NCI-H2029 treated with DMSO at 0.1 percent for 48 hours (cell line): ENCODE measurements around the gene THSD4.

Experiments
- DNase-seq: peaks from one replicate; lab custom pipeline; 2025; lab: John Stamatoyannopoulos, UW

Gene THSD4

GRCh38 chr15:71097890-71098289 lies 17.4 kb upstream of the THSD4 start:
- DNase-seq: no peak

- DNase-seq: no peak
Observed at GRCh38 chr15:71098920-71099319, 16.4 kb upstream of the THSD4 start.

- DNase-seq: no peak
Observed at GRCh38 chr15:71103102-71103676, 12.1 kb upstream of the THSD4 start.

- no peak for DNase-seq
Observed at GRCh38 chr15:71104636-71105035, 10.6 kb upstream of the THSD4 start.

GRCh38 chr15:71105444-71105843 lies 9.8 kb upstream of the THSD4 start:
- no peak for DNase-seq

GRCh38 chr15:71106802-71107500 lies 8.3 kb upstream of the THSD4 start:
- no peak for DNase-seq

- no peak for DNase-seq
Observed at GRCh38 chr15:71107501-71107815, 7.8 kb upstream of the THSD4 start.

- no peak for DNase-seq
Observed at GRCh38 chr15:71109130-71109529, 6.1 kb upstream of the THSD4 start.

- DNase-seq: no peak
Observed at GRCh38 chr15:71109905-71110304, 5.4 kb upstream of the THSD4 start.

GRCh38 chr15:71110405-71111180 lies 4.7 kb upstream of the THSD4 start:
- no peak for DNase-seq

- no peak for DNase-seq
Observed at GRCh38 chr15:71111181-71111565, 4.1 kb upstream of the THSD4 start.

- no peak for DNase-seq
Observed at GRCh38 chr15:71111950-71112349, 3.3 kb upstream of the THSD4 start.

- DNase-seq: no peak
Observed at GRCh38 chr15:71112429-71112828, 2.8 kb upstream of the THSD4 start.

- no peak for DNase-seq
Observed at GRCh38 chr15:71114066-71114680, 1.1 kb upstream of the THSD4 start.

GRCh38 chr15:71115567-71116351 lies 488 bp downstream of the THSD4 start:
- no peak for DNase-seq

GRCh38 chr15:71116366-71116765 lies 1.1 kb downstream of the THSD4 start:
- no peak for DNase-seq

GRCh38 chr15:71116942-71117341 lies 1.7 kb downstream of the THSD4 start:
- no peak for DNase-seq

GRCh38 chr15:71117714-71118305 lies 2.5 kb downstream of the THSD4 start:
- DNase-seq: no peak

GRCh38 chr15:71118345-71118744 lies 3.1 kb downstream of the THSD4 start:
- no peak for DNase-seq

- no peak for DNase-seq
Observed at GRCh38 chr15:71118881-71119632, 3.8 kb downstream of the THSD4 start.

- DNase-seq: no peak
Observed at GRCh38 chr15:71120428-71120944, 5.2 kb downstream of the THSD4 start.
